ENCODE measurements around the gene TMPRSS5. TPM values are rescaled to one million over a fixed set of nuclear protein-coding genes. Genes with fewer than 3 reads are reported as not detected.

The TMPRSS5 gene
- total and polyA plus RNA-seq, 2 of the 8 experiments (the other 6 are each of a cell fraction or from before 2014, with no cell fraction given) = 0.54 to 0.78 TPM

DNA sequence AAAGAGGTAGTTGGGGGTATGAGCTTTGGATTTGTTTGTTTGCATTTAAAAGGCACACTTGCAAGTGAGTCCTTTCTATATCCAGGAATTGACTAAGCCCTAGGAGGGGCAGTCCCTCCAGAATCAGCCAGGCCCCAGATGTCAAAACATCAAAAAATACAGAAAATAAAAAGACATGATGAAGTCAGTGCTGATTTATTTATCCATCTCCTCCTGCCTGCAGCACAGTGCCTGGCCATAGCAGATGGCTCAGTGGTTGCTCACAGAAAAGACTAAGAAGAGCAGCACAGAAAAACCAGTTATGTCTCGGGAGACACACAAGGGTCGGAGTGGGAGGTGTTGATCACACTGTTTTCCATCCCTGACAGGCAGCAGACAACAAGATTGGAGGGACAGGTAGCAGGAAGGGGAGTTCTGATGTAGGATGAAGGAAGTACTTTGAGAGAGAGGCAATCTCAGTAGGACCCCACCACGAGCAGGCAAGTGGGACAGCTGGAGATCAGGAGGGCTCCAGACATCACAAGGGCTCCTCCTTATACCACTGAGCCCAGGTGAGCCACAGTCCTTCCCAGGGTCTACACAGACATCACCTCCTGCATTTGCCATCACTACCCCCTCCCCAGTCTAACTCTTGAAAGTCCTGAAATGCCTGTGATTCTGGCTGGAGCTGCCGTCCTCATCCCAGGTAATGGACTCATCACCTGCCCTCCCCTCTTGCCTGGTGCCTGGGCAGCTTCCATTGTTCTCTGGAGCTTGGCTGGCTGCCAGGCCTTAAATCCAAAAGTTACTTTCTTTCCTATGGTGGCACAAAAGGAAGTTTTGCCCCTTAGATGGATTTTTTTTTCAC is 32.3 kb downstream of the TMPRSS5 start:
- TF ChIP-seq SUZ12 (IDR thresholded peaks at IDR 0.05; ENCODE audit: low read length) (0 out of 2 replicates have a peak, but pooled peaks have one; percentile 3), BRCA1 (IDR thresholded peaks at IDR 0.05; ENCODE audit: low read depth, low read length) (no peak)
- H2BK12ac ChIP-seq (ENCODE audit: low read depth, low read length) = no peak overlapping the region
- no peaks in the 10 kb centered on the region for H3K27me3 ChIP-seq (replicated peaks in 1 of 4; ENCODE audit: control insufficient read depth in 3 of 4, extremely low read depth in 1 of 4, insufficient read depth in 3 of 4, low read length in 3 of 4)
- ChIA-PET CTCF (ENCODE audit: partially characterized antibody) (interaction anchor here (1.1 to 1.2 kb wide), 2 partner anchors 16 to 141 kb away, joined by 3 read pairs; no protein-coding TSS in a partner anchor), POLR2A (ENCODE audit: partially characterized antibody) (interaction anchor here (0.6 kb wide), 1 partner anchor 51 kb away, joined by 5 read pairs; no protein-coding TSS in a partner anchor)
- peak overlapping the region in 1 of 4 experiments; percentile 10; a peak in 1 of 7 replicates for H3K9ac ChIP-seq (replicated peaks in 1 of 4; ENCODE audit: extremely low read depth in 1 of 4, low read depth in 3 of 4, low read length in 3 of 4)
- H3K56ac ChIP-seq (replicated peaks; ENCODE audit: insufficient read length, low read depth, low read length) = no peak overlapping the region
- H4K8ac ChIP-seq (ENCODE audit: extremely low read depth, insufficient read depth, low read length) = no peak overlapping the region
- no peak overlapping the region for H3K27ac ChIP-seq (ENCODE audit: low read depth, low read length)
- H2BK20ac ChIP-seq (ENCODE audit: low read length) = 0 out of 2 replicates have a peak overlapping the region, but pooled peaks have one; percentile 34
- no peak overlapping the region for H2AFZ ChIP-seq (ENCODE audit: low read length)
- FAIRE-seq = no peak
- H4K91ac ChIP-seq (replicated peaks; ENCODE audit: insufficient read length, low read length) = no peak overlapping the region
- peaks cover 2% of the 10 kb centered on the region; the same call in 1 of the 2 replicates for H3K23me2 ChIP-seq (ENCODE audit: low read depth, low read length)
- H3K4me1 ChIP-seq (replicated peaks in 1 of 4; ENCODE audit: control insufficient read depth in 3 of 4, insufficient read depth in 4 of 4, low read length in 3 of 4) = peaks cover 0 to 15% (median 6%) of the 10 kb centered on the region in 4 experiments; a peak in 5 of 7 replicates
- H2BK15ac ChIP-seq (ENCODE audit: low read length) = no peak overlapping the region
- no peaks in the 10 kb centered on the region for H4K20me1 ChIP-seq (replicated peaks in 1 of 2; ENCODE audit: control insufficient read depth in 1 of 2, insufficient read depth in 2 of 2, low read length in 2 of 2)
- H3K4me3 ChIP-seq (ENCODE audit: extremely low read depth in 1 of 4, insufficient read depth in 2 of 4, low read depth in 3 of 4, low read length in 4 of 4) = no peak overlapping the region
- H2BK120ac ChIP-seq (replicated peaks; ENCODE audit: low read depth, low read length) = no peak overlapping the region
- WGBS, 2 experiments (ENCODE audit: extremely low coverage in 1 of 2, insufficient coverage in 1 of 2, insufficient read length in 1 of 2, insufficient replicate concordance in 2 of 2, low coverage in 1 of 2, low lambda C conversion rate in 2 of 2, missing lambda C conversion rate in 1 of 2) = 75% methylated on average over 4 of the region's 4 CpGs; no CpG with 5 or more reads in 1 of the 2 experiments
- H3K79me1 ChIP-seq (ENCODE audit: low read depth, low read length) = no peaks in the 10 kb centered on the region
- no peaks in the 10 kb centered on the region for H3K9me3 ChIP-seq (ENCODE audit: insufficient read depth in 2 of 2, low read depth in 1 of 2, low read length in 1 of 2)
- no peak overlapping the region for H3K14ac ChIP-seq (ENCODE audit: insufficient read length)
- H3K4me2 ChIP-seq (ENCODE audit: insufficient read depth in 1 of 2, low read depth in 2 of 2, low read length in 2 of 2) = 0 out of 4 replicates have a peak overlapping the region, but pooled peaks of 1 of the 2 experiments have one; percentile 2
- H3K36me3 ChIP-seq (ENCODE audit: control insufficient read depth in 2 of 4, insufficient read depth in 4 of 4, low read length in 3 of 4) = no peaks in the 10 kb centered on the region; a peak in 1 of 8 replicates
- no peak overlapping the region for H3K23ac ChIP-seq (ENCODE audit: insufficient read length)
- H2AK5ac ChIP-seq (ENCODE audit: low read depth, low read length) = no peak overlapping the region
- H3K4ac ChIP-seq (replicated peaks; ENCODE audit: insufficient read length, low read depth, low read length) = no peak overlapping the region
- H3K79me2 ChIP-seq (ENCODE audit: control insufficient read depth in 1 of 2, insufficient read depth in 2 of 2, low read length in 2 of 2) = no peaks in the 10 kb centered on the region
- DNase-seq (ENCODE audit: low read depth in 1 of 2, low spot score in 2 of 2) = no peak
- H2BK5ac ChIP-seq (ENCODE audit: low read depth, low read length) = no peak overlapping the region
- no peak overlapping the region for H4K5ac ChIP-seq (ENCODE audit: insufficient read length, low read depth, low read length)
- no peak overlapping the region for H3K18ac ChIP-seq (ENCODE audit: extremely low read depth, low read length)
